HCT116 (cell line): Measurements from ENCODE around the gene EHF. TPM values are rescaled to one million over a fixed set of nuclear protein-coding genes. Genes with fewer than 3 reads are reported as not detected.
A peak's percentile ranks its signal among the peaks of the same experiment; 100 is the strongest.

ENCODE experiments used
- ATAC-seq: fragments of 200-7000 bp; cut with Tn5 transposase; 2 replicates; pipeline ENCODE4 v1.9.1; 2020; ENCODE audit warnings: mild to moderate bottlenecking, moderate library complexity
- BruUV-seq: library from RNA; stranded (reverse); fragments of 400-500 nt; replicated peaks from 2 replicates; lab custom pipeline; 2021; lab: Mats Ljungman, UMichigan
- CTCF ChIA-PET: fragments of 300-600 bp; sonication (Branson Sonifier 250); formaldehyde crosslinking; loops from one replicate; lab custom pipeline; 2021; ENCODE audit warnings: antibody characterized with exemption; lab: Charles Lee
- POLR2A ChIA-PET: fragments of 300-600, 350-600 bp; sonication (Branson Sonifier 250); formaldehyde crosslinking; loops from one replicate; lab custom pipeline; 2021; ENCODE audit warnings: antibody characterized with exemption; lab: Charles Lee
- RAD21 ChIA-PET, 2 experiments: fragments of 300-600 bp; sonication (Branson Sonifier 250); formaldehyde crosslinking; loops; one replicate each; lab custom pipeline; 2023; ENCODE audit warnings: low total read pairs in 2 of 2; ENCODE audit not compliant: uncharacterized antibody in 2 of 2, unreplicated experiment in 2 of 2, low non-redundant PET in 1 of 2; lab: Charles Lee
- DNase-seq: peaks from one replicate; pipeline ENCODE4 v3.0.0-alpha.2; 2010; ENCODE audit warnings: low read depth, low spot score
- H2AFZ ChIP-seq: fragments of 200-600 bp; shearing (Covaris generic), sonication (generic); 2 replicates; pipeline ENCODE4 v1.6.1; 2017; ENCODE audit warnings: low read depth, mixed run types, mixed read lengths, antibody characterized with exemption, low read length; ENCODE audit not compliant: poor library complexity, severe bottlenecking
- H3K27ac ChIP-seq: 2 replicates; pipeline ENCODE4 v1.5.1; 2012; ENCODE audit warnings: low read depth, low read length
- H3K27me3 ChIP-seq: fragments of 200-600 bp; sonication (generic); 2 replicates; pipeline ENCODE4 v1.6.1; 2016; ENCODE audit warnings: mixed run types, low read length, mixed read lengths; ENCODE audit not compliant: insufficient read depth
- H3K36me3 ChIP-seq, 2 experiments: fragments of 200-500 bp in 1 of 2; fragments of 200-600 bp in 1 of 2; sonication (Bioruptor generic) in 1 of 2; sonication (generic) in 1 of 2; 2 replicates each; pipeline versions ENCODE4 v1.5.1 to v1.6.1; 2014 to 2016; ENCODE audit warnings: low read length in 2 of 2, inconsistent platforms in 1 of 2, mixed read lengths in 1 of 2, mixed run types in 1 of 2; ENCODE audit not compliant: insufficient read depth in 2 of 2, control insufficient read depth in 1 of 2
- H3K4me1 ChIP-seq, 2 experiments: fragments of 200-600 bp in 1 of 2; sonication (generic) in 1 of 2; 2 replicates each; pipeline versions ENCODE4 v1.5.1 to v1.6.1; 2012 to 2017; ENCODE audit warnings: low read length in 2 of 2, inconsistent platforms in 1 of 2, mild to moderate bottlenecking in 1 of 2, mixed read lengths in 1 of 2, mixed run types in 1 of 2, moderate library complexity in 1 of 2; ENCODE audit not compliant: insufficient read depth in 2 of 2, control insufficient read depth in 1 of 2
- H3K4me2 ChIP-seq: fragments of 200-600 bp; sonication (generic); 2 replicates; pipeline ENCODE4 v1.6.1; 2017; ENCODE audit warnings: mixed run types, low read length, mixed read lengths
- H3K4me3 ChIP-seq, 2 experiments: fragments of 200-600 bp in 1 of 2; sonication (generic) in 1 of 2; replicated peaks in 1 of 2; 2 replicates each; pipeline ENCODE4 v1.5.1; 2011 to 2016; ENCODE audit warnings: low read length in 2 of 2, control low read depth in 1 of 2, low read depth in 1 of 2, mild to moderate bottlenecking in 1 of 2, mixed read lengths in 1 of 2, mixed run types in 1 of 2
- H3K79me2 ChIP-seq: fragments of 200-600 bp; sonication (generic); 2 replicates; pipeline ENCODE4 v1.6.1; 2017; ENCODE audit warnings: mild to moderate bottlenecking, mixed run types, low read length, moderate library complexity, mixed read lengths; ENCODE audit not compliant: insufficient read depth
- H3K9ac ChIP-seq: fragments of 200-600 bp; sonication (generic); 2 replicates; pipeline ENCODE4 v1.6.1; 2016; ENCODE audit warnings: low read length, mixed read lengths
- H3K9me2 ChIP-seq: fragments of 200-600 bp; sonication (generic), shearing (Covaris generic); 2 replicates; pipeline ENCODE4 v1.6.1; 2017; ENCODE audit warnings: mixed run types, mild to moderate bottlenecking, moderate library complexity; ENCODE audit not compliant: insufficient read depth
- H3K9me3 ChIP-seq, 2 experiments: fragments of 200-500 bp in 1 of 2; fragments of 200-600 bp in 1 of 2; sonication (Bioruptor generic) in 1 of 2; sonication (generic) in 1 of 2; 2 replicates each; pipeline ENCODE4 v1.6.1; 2014 to 2017; ENCODE audit warnings: low read length in 2 of 2, mixed read lengths in 2 of 2, inconsistent platforms in 1 of 2, low read depth in 1 of 2, mild to moderate bottlenecking in 1 of 2, mixed run types in 1 of 2, moderate library complexity in 1 of 2; ENCODE audit not compliant: control insufficient read depth in 1 of 2, insufficient read depth in 1 of 2
- H4K20me1 ChIP-seq: fragments of 200-600 bp; sonication (generic), shearing (Covaris generic); 2 replicates; pipeline ENCODE4 v1.6.1; 2017; ENCODE audit warnings: mixed run types, mild to moderate bottlenecking, moderate library complexity; ENCODE audit not compliant: insufficient read depth
- CBX3 ChIP-seq: IDR thresholded peaks from 2 replicates; pipeline ENCODE4 v1.6.1; 2012; ENCODE audit warnings: low read depth
- CEBPB ChIP-seq: IDR thresholded peaks from 2 replicates; pipeline ENCODE4 v1.6.1; 2012; ENCODE audit warnings: low read depth
- CTCF ChIP-seq, 3 experiments: fragments of 200-600 bp in 1 of 3; sonication (generic) in 1 of 3; IDR thresholded peaks in 2 of 3; conservative IDR thresholded peaks in 1 of 3; 2 replicates each; pipeline ENCODE4 v1.5.1; 2012 to 2017; ENCODE audit warnings: low read depth in 2 of 3, low read length in 2 of 3, antibody characterized with exemption in 1 of 3, borderline replicate concordance in 1 of 3, control low read depth in 1 of 3, mild to moderate bottlenecking in 1 of 3, mixed read lengths in 1 of 3, mixed run types in 1 of 3, moderate library complexity in 1 of 3; ENCODE audit not compliant: insufficient read depth in 1 of 3
- EGR1 ChIP-seq: IDR thresholded peaks from 2 replicates; pipeline ENCODE4 v1.6.1; 2012; ENCODE audit warnings: low read depth
- EZH2 ChIP-seq: fragments of 200-600 bp; sonication (generic); IDR thresholded peaks from 2 replicates; pipeline ENCODE4 v1.6.1; 2017; ENCODE audit warnings: antibody characterized with exemption, mixed run types
- FOSL1 ChIP-seq: IDR thresholded peaks from 2 replicates; pipeline ENCODE4 v1.6.1; 2012; ENCODE audit warnings: low read depth
- RAD21 ChIP-seq: IDR thresholded peaks from 2 replicates; pipeline ENCODE4 v1.6.1; 2012; ENCODE audit warnings: low read depth, mild to moderate bottlenecking
- SP1 ChIP-seq: IDR thresholded peaks from 2 replicates; pipeline ENCODE4 v1.6.1; 2012; ENCODE audit warnings: low read depth
- SRF ChIP-seq: IDR thresholded peaks from 2 replicates; pipeline ENCODE4 v1.6.1; 2012; ENCODE audit warnings: low read depth
- YY1 ChIP-seq: IDR thresholded peaks from 2 replicates; pipeline ENCODE4 v1.6.1; 2011; ENCODE audit warnings: low read length, low read depth, moderate library complexity, mild to moderate bottlenecking; ENCODE audit not compliant: insufficient replicate concordance; ENCODE audit errors: extremely low read depth
- ZBTB33 ChIP-seq: IDR thresholded peaks from 2 replicates; pipeline ENCODE4 v1.6.1; 2011; ENCODE audit warnings: mild to moderate bottlenecking, low read length, moderate library complexity; ENCODE audit not compliant: insufficient replicate concordance; ENCODE audit errors: extremely low read depth
- intact Hi-C: fragments of 100-400 bp; cut with micrococcal nuclease; formaldehyde crosslinking; loops from 2 replicates; pipeline ENCODE4 v1.10.0; 2022
- total RNA-seq: library from RNA; stranded (reverse); gene quantifications from one replicate; pipeline ENCODE4 v1.2.1, GENCODE V29; 2021; ENCODE audit not compliant: unreplicated experiment
- TF ChIP-seq, protein P1 (sequence below): IDR thresholded peaks from 2 replicates; pipeline ENCODE4 v1.6.1; 2012

EHF gene
- total RNA-seq, 1 experiment from 2014 or later: 51.5 TPM

DNA sequence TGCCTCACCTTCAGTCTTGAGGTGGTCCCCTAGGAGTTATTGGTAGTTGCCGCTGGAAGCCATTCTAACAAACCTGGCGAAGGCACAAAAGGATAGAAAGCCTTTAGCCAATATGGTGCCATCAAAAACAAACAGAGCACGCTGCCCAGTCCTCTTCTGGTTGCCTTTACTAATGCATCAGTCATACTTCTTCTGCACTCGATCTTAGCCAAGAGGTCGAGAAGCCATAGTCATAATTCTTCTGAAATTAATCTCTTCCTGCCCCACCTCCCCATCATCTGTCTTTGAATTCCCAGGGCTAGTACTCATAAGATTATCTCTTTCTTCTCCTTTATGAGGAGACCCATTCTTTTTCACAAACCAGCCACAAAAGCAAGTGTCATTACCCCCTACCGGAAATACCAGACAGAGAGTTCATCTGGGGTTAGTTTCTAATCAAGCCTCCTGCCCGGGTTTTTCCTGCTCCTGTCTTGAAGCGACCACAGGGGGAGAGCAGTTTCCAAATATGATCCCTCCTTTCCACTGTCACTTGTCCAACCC lies 21.4 kb upstream of the EHF start (continued):
- no peak for TF ChIP-seq CTCF (IDR thresholded peaks at IDR 0.05 in 2 of 3, conservative IDR thresholded peaks at IDR 0.05 in 1 of 3; ENCODE audit: borderline replicate concordance in 1 of 3, insufficient read depth in 1 of 3, low read depth in 2 of 3, low read length in 2 of 3)
- no peak for TF ChIP-seq EZH2
- peak; percentile 88 for TF ChIP-seq CBX3

GRCh38 chr11:34600339-34601084 lies 20.4 kb upstream of the EHF start:
- H3K79me2 ChIP-seq: no peaks in the 10 kb centered on the region
- peak; percentile 70 for ATAC-seq
- peaks cover 60 to 74% of the 10 kb centered on the region in 2 experiments for H3K4me1 ChIP-seq
- no peaks in the 10 kb centered on the region for H3K9me2 ChIP-seq
- ChIA-PET POLR2A (interaction anchor here (0.8 to 2.0 kb wide), 7 partner anchors 9 to 41 kb away, joined by 3 to 7 read pairs (median 3); no protein-coding TSS in a partner anchor), CTCF (interaction anchor here (1.2 to 2.5 kb wide), 2 partner anchors 14 to 241 kb away, joined by 3 to 11 read pairs; no protein-coding TSS in a partner anchor), RAD21 (interaction anchor here (0.6 to 1.5 kb wide), 6 partner anchors 8 to 55 kb away, joined by 3 to 5 read pairs (median 3); no protein-coding TSS in a partner anchor)
- H3K27me3 ChIP-seq: no peaks in the 10 kb centered on the region
- H2AFZ ChIP-seq: no peak overlapping the region
- peak overlapping the region in 1 of 2 experiments; percentile 27; a peak in 2 of 4 replicates for H3K4me3 ChIP-seq
- peaks cover 0 to 9% of the 10 kb centered on the region in 2 experiments; a peak in 1 of 4 replicates for H3K9me3 ChIP-seq
- BruUV-seq: TSS peak; percentile 67
- H3K27ac ChIP-seq: peak overlapping the region; percentile 92
- H3K9ac ChIP-seq: peak overlapping the region; percentile 73
- peak overlapping the region; percentile 49 for H3K4me2 ChIP-seq
- H3K36me3 ChIP-seq: peaks cover 0 to 19% of the 10 kb centered on the region in 2 experiments; a peak in 2 of 4 replicates
- intact Hi-C loops: loop anchor here (2.0 to 5.0 kb wide), 2 partner anchors 54 to 87 kb away; no protein-coding TSS in a partner anchor
- no peaks in the 10 kb centered on the region for H4K20me1 ChIP-seq
- peak; percentile 68 for DNase-seq
- TF ChIP-seq SRF (no peak), FOSL1 (no peak), RAD21 (peak; percentile 16), SP1 (peak; percentile 80), ZBTB33 (no peak), EGR1 (peak; percentile 87), YY1 (no peak), CTCF (IDR thresholded peaks at IDR 0.05 in 2 of 3, conservative IDR thresholded peaks at IDR 0.05 in 1 of 3; ENCODE audit: borderline replicate concordance in 1 of 3, insufficient read depth in 1 of 3, low read depth in 2 of 3, low read length in 2 of 3) (no peak), CEBPB (peak; percentile 46)
- TF ChIP-seq, protein P1, sequence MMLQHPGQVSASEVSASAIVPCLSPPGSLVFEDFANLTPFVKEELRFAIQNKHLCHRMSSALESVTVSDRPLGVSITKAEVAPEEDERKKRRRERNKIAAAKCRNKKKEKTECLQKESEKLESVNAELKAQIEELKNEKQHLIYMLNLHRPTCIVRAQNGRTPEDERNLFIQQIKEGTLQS: no peak
